Astrocyte of the spinal cord (primary cell): ENCODE data around the gene TLX1.

Experiments
- DNase-seq: peaks from one replicate; pipeline ENCODE4 v3.0.0; 2011; ENCODE audit warnings: low read depth, low spot score
- H3K4me3 ChIP-seq: 2 replicates; pipeline ENCODE4 v1.5.1; 2011; ENCODE audit warnings: low read depth, mild to moderate bottlenecking, low read length, moderate library complexity
- CTCF ChIP-seq: IDR thresholded peaks from 2 replicates; pipeline ENCODE4 v1.5.1; 2012; ENCODE audit warnings: low read depth, mild to moderate bottlenecking, low read length, inconsistent platforms
- in situ Hi-C: cut with HindIII; loops from 2 replicates; pipeline ENCODE4 v1.10.0; 2017; ENCODE audit warnings: low sequenced_read_pairs

Gene TLX1

GRCh38 chr10:101097881-101098280 is 33.2 kb upstream of the TLX1 start:
- DNase-seq = no peak
- H3K4me3 ChIP-seq = no peak overlapping the region
- in situ Hi-C loops = no loop called here
- no peak for TF ChIP-seq CTCF

GRCh38 chr10:101099901-101100300 is 31.2 kb upstream of the TLX1 start:
- no peak for TF ChIP-seq CTCF
- no peak for DNase-seq
- no peak overlapping the region for H3K4me3 ChIP-seq
- in situ Hi-C loops = no loop called here

GRCh38 chr10:101101372-101101881 is 29.7 kb upstream of the TLX1 start:
- in situ Hi-C loops = no loop called here
- H3K4me3 ChIP-seq = no peak overlapping the region
- no peak for DNase-seq
- TF ChIP-seq CTCF = no peak

GRCh38 chr10:101103430-101103829 is 27.7 kb upstream of the TLX1 start:
- H3K4me3 ChIP-seq = no peak overlapping the region
- in situ Hi-C loops = no loop called here
- no peak for DNase-seq
- no peak for TF ChIP-seq CTCF

- TF ChIP-seq CTCF = no peak
Observed at GRCh38 chr10:101106351-101106750, 24.7 kb upstream of the TLX1 start.

GRCh38 chr10:101107771-101108170 is 23.3 kb upstream of the TLX1 start:
- in situ Hi-C loops = no loop called here
- TF ChIP-seq CTCF = no peak
- no peak for DNase-seq
- H3K4me3 ChIP-seq = no peak overlapping the region

More at GRCh38 chr10:101106351-101106750, 24.7 kb upstream of the TLX1 start:
- in situ Hi-C loops = no loop called here
- no peak for DNase-seq
- no peak overlapping the region for H3K4me3 ChIP-seq
